Activated gamma-delta T cell treated with Interleukin-2 at 50 U/mL for 16 hours (primary cell): ENCODE data around the gene ANKRD18B.
"Not testable (repeated sequence)": the region's sequence is repeated elsewhere in the genome, so short reads cannot be mapped to it uniquely, and the experiment has no call there.

Source experiments
- DNase-seq: peaks from one replicate; pipeline ENCODE4 v3.0.0-alpha.2; 2020

The ANKRD18B gene

DNA sequence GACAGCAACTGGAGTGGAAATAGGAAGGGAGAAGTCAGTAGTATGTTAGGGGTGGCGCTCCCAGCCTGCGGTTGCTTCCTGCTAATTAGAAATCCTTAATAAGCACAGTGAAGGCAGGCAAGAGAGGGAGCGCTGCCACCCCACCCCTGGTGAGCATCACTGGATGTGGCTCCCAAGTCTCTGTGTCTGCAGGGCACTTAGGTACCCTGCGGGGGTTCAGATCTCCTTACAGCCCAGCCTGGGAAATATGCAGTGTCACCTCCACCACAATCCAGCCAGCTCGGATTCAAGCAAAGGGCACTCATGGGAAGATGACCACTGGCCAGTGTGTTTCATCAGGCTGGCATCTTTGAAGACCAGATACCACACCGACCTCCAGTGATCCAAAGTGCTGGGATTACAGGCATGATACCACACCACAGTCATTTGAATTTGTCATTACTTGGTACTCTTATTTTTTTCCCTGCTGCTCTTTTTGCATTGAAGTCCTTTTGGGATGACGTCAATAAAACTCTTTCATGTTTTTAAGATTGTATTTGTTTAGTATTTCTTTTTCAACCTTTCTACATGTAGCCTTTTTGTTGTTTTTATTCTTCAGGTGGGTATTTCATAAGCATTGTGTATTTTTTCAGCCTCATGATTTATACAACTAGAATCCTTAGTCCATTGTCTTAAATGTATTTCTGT is 90.1 kb downstream of the ANKRD18B start:
- DNase-seq: no peak

DNA sequence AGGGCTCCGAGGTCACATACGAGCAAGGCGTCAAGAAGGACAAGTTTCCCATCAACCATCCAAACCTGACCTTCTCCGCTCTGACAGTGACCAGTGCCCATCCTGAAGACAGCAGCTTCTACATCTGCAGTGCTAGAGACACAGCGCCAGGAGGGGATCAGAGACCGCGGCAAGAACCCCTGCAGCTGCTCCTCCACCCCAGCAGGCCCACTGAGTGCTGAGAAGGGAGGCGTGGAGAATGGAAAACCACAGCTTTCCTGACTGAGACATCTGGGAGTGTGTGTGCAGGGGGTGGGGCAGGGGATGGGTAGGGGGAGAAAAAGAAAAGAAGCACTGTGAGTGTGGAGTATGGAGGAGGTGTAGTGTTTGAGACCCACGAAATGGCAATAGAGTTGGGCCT is 94.3 kb downstream of the ANKRD18B start:
- DNase-seq: not testable (repeated sequence)

DNA sequence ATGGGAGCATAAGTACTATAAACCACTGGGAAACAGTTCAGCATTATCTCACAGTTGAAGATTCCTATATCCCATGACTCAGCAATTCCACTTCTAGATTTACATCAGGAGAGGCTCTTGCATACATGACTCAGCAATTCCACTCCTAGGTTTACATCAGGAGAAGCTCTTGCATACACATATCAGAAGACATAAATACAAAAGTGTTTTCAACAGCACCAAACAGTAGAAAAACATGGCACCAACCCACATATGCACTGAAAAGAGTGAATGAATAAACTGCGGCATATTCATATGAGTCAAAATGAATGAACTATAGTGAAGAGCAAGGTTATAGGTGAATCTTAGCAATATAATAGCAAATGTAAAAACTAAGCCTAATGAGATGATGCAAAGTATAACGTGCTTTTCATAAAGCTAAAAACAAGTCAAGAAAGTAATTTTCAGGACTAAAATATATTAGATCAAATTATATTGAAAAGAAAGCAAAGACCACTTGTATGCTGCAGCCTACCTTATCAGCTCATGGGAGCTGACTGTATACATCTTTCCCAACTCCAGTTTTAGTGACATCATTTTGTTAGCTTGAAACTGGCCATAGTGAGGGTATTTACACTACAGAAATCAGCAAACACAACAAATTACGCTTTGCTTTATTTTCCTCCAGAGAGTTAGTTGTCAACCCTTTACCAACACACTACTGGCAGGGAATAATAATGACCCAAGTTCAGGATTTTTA is 95.8 kb downstream of the ANKRD18B start:
- no peak for DNase-seq

DNA sequence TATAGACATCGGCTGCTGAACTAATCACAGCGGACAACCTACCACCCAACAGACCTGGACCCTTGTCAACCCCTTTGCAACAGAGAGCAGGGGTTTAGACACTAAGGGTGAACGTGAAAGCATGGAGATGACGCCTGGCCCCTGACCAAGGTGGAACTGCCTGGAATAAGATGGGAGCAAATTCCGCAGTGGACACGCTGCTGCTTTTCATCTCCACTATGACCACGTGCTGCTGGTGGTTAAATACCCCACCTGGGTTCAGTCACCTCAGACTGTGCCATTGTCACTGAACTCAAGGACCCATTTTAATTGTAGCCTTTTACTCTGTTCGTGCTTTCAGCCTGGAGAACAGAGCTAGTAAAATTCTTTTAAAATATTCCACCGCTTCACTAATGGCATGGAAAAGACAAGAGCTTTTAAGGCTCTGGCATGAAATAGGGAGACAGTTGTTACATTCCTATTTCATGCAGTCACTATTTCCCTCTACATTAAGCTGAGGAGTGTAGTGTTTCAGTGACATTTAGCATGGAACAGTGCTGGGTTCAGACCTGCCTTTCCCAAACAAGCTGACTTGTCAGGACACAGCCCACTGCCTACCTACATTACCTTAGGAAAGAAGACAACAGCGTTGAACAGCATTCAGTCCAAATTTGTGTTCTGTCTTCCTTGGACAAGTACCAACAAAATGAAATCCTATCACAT is 96.8 kb downstream of the ANKRD18B start:
- DNase-seq: no peak
